GM18868 (cell line): Measurements from ENCODE around the gene MOXD1.
"Not testable (repeated sequence)": the region's sequence is repeated elsewhere in the genome, so short reads cannot be mapped to it uniquely, and the experiment has no call there.

Source experiments
- ATAC-seq: cut with Tn5 transposase; IDR thresholded peaks from one replicate; pipeline ENCODE4 v1.9.1; 2021; ENCODE audit warnings: mild to moderate bottlenecking, moderate library complexity; ENCODE audit not compliant: unreplicated experiment

MOXD1 gene

GRCh38 chr6:132285004-132285780 is 116.1 kb downstream of the MOXD1 start:
- no peak for ATAC-seq

DNA sequence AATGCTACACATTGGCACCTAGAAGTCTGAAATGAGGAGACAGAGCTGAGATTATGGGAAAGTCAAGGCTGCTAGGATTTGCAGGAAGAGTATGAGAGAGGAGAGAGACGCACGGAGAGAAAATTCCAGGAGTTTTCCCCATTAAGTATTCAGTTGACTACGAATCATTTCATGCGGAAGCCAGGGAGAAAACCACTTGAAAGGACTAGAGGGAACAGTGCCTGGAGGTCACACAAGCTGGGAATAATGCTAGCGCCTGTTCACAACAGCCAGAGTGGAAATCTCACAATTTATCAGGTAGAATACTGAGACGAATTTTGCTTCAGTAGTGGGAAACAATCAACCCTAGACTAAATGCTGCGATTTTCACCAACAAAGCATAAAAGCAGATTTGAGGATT is 118.6 kb downstream of the MOXD1 start:
- no peak for ATAC-seq

DNA sequence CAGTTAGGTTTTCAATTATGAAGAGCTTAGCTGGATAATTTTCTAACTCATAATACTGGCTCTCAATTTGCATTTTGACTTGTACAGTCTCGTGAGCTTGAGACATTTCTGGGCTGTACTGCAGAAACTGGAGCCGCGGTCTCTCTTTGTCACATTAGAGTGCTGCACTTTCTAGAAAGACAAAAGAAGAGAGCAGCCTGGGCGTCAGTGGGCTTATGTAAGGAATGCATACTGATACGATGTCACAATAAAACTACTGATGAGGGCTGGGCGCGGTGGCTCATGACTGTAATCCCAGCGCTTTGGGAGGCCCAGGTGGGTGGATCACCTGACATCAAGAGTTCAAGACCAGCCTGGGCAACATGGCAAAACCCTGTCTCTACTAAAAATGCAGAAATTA is 120.8 kb downstream of the MOXD1 start:
- ATAC-seq = no peak

DNA sequence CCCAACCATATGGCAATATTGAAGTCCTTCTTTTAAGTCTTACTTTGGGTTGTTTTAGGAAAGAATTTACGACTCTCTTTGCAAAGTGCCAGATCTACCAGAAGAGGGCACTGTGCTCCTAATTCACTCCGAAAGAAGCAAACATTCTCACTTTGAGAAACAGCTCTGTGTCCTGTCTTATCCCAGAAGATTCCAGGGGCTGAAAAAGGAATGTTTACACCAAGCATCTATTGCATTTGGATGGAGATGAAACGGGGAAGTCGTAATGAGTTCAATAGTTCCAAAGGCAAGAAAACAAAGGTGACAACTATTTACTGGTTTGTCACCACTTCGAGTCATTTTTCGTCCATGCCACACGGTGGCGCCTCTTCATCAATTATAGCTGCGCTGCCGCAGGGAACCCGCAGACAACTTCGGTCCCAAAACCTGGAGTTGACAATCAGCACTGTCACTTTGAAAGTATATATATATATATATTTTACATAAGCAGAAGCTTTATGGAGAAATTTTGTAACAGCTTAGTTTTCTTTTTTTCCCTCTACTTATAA is 121.6 kb downstream of the MOXD1 start:
- peak; percentile 89 for ATAC-seq

DNA sequence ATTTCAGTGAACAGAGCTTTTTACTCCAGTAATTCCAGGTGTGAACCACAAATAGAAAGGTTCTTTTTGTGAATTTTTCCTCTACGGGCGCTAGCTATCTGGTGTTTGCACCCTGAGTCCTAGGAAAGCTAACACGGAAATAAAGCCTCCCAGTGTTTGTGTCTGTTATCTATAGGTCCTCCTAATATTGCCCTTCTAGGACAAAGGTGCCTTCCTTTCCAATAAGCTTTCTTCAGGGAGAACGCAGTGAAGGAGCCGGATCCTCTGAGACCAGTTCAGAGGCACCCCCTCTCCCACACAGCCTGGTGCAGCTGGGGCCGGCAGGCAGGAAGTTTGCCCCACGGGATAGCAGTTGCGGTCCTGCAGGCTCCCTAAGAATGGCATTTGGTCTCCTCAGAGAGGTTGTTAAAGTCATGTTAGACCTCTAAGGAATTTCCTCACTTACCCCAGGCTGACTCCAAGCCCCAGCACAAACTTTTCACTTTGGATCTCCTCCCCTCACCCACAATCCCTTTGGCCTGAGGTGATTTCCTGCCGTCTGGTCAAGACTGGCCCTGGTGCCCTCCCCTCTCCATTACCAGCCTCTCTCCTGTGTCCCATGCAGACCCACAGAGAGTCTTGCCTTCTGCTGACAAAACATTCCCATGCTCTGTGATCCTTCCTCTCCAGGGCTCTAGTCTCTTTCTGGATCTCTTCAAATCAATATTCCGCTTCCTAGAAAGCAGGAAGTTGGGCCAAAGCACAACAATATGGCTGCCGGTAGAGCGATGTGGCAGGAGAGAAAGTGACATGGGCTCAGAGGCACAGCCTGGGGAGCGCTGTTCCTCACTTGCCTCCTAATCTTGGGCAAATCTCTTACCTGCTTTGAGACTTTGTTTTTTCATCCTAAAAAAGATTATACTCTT is 126.0 kb downstream of the MOXD1 start:
- no peak for ATAC-seq

- ATAC-seq = no peak
Observed at GRCh38 chr6:132272776-132273175, 128.5 kb downstream of the MOXD1 start.

GRCh38 chr6:132270726-132271402 is 130.4 kb downstream of the MOXD1 start:
- ATAC-seq = no peak

DNA sequence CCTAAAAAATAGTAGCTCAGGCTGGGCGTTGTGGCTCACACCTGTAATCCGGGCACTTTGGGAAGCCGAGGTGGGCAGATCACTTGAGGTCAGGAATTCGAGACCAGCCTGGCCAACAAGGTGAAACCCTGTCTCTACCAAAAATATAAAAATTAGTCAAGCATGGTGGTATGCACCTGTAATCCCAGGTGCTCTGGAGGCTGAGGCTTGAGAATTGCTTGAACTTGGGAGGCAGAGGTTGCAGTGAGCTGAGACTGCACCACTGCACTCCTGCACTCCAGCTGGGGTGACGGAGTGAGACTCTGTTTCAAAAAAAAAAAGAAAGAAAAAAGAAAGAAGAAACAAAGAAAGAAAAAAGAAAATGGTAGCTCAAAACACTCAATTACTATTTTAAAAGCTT is 132.6 kb downstream of the MOXD1 start:
- ATAC-seq = not testable (repeated sequence)

- peak; percentile 3 for ATAC-seq
Observed at GRCh38 chr6:132268209-132268608, 133.1 kb downstream of the MOXD1 start.

- ATAC-seq = no peak
Observed at GRCh38 chr6:132265451-132266097, 135.7 kb downstream of the MOXD1 start.

GRCh38 chr6:132264021-132264500 is 137.2 kb downstream of the MOXD1 start:
- no peak for ATAC-seq

DNA sequence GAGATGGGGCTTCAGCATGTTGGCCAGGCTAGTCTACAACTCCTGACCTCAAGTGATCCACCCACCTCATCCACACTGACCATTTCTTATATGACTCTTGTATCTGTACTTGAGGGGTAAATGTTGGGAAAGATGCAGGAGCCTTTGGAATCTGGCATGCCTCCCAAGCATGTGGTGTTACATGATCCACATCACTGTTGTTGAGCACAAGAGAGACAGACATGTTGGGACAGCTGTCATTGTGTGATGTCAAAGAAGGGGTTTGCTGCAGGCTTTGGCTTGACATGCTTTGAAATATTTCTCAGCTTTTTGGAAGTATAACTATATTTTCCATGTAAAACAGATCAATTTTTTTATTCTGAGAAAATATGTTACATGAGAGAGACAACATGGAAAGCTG is 139.9 kb downstream of the MOXD1 start:
- ATAC-seq = no peak

GRCh38 chr6:132259070-132259469 is 142.2 kb downstream of the MOXD1 start:
- ATAC-seq = no peak

DNA sequence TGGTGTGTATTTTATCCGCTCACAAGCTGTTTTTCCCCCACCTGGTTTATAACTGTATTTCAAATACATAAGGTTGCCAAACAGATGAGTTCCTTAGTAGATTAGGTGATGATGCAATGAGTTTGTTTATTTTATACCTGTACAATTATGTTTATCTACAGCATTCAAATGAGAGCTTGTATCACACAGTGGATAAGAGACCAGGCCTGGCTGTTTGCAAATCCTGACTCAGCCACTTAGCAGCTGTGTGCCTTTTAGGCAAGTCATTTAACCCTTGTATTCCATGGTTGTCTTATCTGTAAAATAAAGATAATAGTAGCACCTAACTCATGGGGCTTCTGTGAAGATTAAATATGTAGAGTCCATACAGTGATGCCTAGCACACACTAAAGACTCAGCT is 143.7 kb downstream of the MOXD1 start:
- ATAC-seq = no peak

- no peak for ATAC-seq
Observed at GRCh38 chr6:132256457-132256856, 144.8 kb downstream of the MOXD1 start.

GRCh38 chr6:132253906-132254305 is 147.4 kb downstream of the MOXD1 start:
- ATAC-seq = no peak

- ATAC-seq = no peak
Observed at GRCh38 chr6:132253211-132253610, 148.1 kb downstream of the MOXD1 start.

DNA sequence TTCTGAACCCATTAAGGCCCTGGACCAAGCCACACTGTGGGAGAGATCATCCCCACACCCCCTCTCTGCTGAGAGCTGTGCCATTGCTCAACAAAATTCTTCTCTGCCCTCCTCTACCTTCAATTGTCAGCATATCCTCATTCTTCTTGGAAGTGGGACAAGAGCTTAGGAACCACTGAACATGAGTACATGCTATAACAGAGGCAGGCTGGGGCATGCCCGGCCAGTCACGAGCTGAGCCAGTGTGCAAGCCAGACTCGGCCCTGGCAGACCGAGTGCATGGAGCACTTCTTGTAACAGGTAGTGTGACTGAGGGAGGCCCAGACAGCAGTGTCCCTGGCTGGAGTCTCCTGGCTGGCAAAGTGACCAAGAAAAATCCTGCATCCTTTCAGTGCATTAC is 149.2 kb downstream of the MOXD1 start:
- ATAC-seq = no peak

- no peak for ATAC-seq
Observed at GRCh38 chr6:132251711-132252110, 149.6 kb downstream of the MOXD1 start.

DNA sequence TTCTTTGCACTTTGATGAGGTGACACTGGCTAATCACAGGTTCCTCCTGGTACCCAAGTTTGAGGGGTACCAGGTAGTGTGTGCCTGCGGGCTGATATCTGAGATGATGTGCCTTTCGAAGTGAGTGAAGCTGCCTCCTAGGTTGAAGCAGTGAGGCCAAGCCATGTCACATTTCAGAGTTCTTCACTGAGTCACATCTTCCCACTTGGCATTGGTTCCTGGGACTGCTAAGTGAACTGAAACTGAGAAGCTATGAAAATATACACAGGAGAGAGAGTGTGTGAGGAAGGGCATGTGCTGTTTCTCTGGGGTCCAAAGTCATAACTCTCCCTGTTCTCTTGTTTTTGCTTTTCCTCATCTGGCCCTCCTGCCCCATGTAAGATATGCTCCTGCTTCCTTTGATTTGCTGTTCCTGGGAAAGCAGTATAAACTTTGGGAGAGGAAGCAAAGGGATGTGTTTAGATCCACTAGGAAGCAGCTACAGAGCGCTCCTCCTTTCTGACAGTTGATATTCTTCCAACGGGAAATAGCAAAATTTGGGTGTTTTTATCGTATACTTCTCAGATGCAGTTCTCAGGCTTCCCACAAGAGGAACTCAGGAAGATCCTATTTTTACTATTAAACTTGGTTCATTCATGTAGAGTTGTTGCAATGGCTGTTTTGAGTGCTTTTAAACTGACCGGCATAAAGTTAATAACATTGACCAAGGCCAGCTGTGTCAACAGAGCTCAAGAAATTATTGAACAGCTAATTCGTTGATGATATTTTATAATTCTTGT is 153.7 kb downstream of the MOXD1 start:
- ATAC-seq = no peak
